Spleen (tissue), 11 donors: ENCODE results near the gene INF2. TPM values are rescaled to one million over a fixed set of nuclear protein-coding genes. Genes with fewer than 3 reads are reported as not detected.

Experiments
- DNase-seq: peaks from one replicate; pipeline ENCODE4 v3.0.0-alpha.2; 2020
- H3K27ac ChIP-seq, 8 donors: fragments of 200-600 bp; sonication (generic) in 7 of 8; 1 replicate in 4 of 8; 2 replicates in 4 of 8; pipeline versions ENCODE4 v1.5.0 to v1.8.0; 2016 to 2021; ENCODE audit warnings: inconsistent platforms in 4 of 8, mild to moderate bottlenecking in 4 of 8, moderate library complexity in 1 of 8
- H3K27me3 ChIP-seq, 7 donors: fragments of 200-600 bp; sonication (generic) in 6 of 7; replicated peaks in 1 of 7; 1 replicate in 4 of 7; 2 replicates in 3 of 7; pipeline versions ENCODE4 v1.5.0 to v1.8.0; 2016 to 2021; ENCODE audit warnings: inconsistent platforms in 3 of 7, mild to moderate bottlenecking in 1 of 7
- H3K36me3 ChIP-seq, 6 donors: fragments of 200-600 bp; sonication (generic) in 5 of 6; 1 replicate in 4 of 6; 2 replicates in 2 of 6; pipeline versions ENCODE4 v1.5.0 to v1.8.0; 2016 to 2021; ENCODE audit warnings: inconsistent platforms in 2 of 6
- H3K4me1 ChIP-seq, 6 donors: fragments of 200-600 bp; sonication (generic) in 5 of 6; 1 replicate in 3 of 6; 2 replicates in 3 of 6; pipeline versions ENCODE4 v1.5.0 to v1.8.0; 2016 to 2021; ENCODE audit warnings: inconsistent platforms in 3 of 6
- H3K4me3 ChIP-seq, 8 donors: fragments of 200-600 bp; sonication (generic) in 7 of 8; 1 replicate in 4 of 8; 2 replicates in 4 of 8; pipeline versions ENCODE4 v1.5.0 to v1.8.0; 2016 to 2021; ENCODE audit warnings: inconsistent platforms in 4 of 8, mild to moderate bottlenecking in 4 of 8, moderate library complexity in 2 of 8
- H3K9me3 ChIP-seq, 8 donors: fragments of 200-600 bp; sonication (generic) in 7 of 8; 1 replicate in 4 of 8; 2 replicates in 4 of 8; pipeline versions ENCODE4 v1.5.0 to v1.8.0; 2016 to 2021; ENCODE audit warnings: inconsistent platforms in 4 of 8
- POLR2A ChIP-seq, 3 donors: fragments of 450-650 bp; IDR thresholded peaks; one replicate each; pipeline ENCODE4 v1.5.1; 2017; ENCODE audit warnings: antibody characterized with exemption in 3 of 3, mild to moderate bottlenecking in 1 of 3
- POLR2AphosphoS5 ChIP-seq, 3 donors: sonication (generic); formaldehyde crosslinking; IDR thresholded peaks; one replicate each; pipeline ENCODE4 v1.5.1; 2017; ENCODE audit warnings: antibody characterized with exemption in 3 of 3
- WGBS, 5 donors: extraction: QIAGEN DNeasy Blood & Tissue Kit in 3 of 5; methylation state at CpG; one replicate each; pipeline versions ENCODE4 v1.1.5 to v1.1.7; 2013 to 2018; 5-methylcytosine and 5-hydroxymethylcytosine counted together
- intact Hi-C: fragments of 100-400 bp; cut with DNase I; formaldehyde crosslinking; loops from one replicate; pipeline ENCODE4 v1.15.0; 2023; ENCODE audit warnings: low total_unique reads
- polyA plus RNA-seq, 3 donors: library from polyadenylated mRNA; stranded (reverse); fragments of 200-250 nt; gene quantifications; one replicate each; pipeline ENCODE4 v1.2.1, GENCODE V29; 2013
- total RNA-seq, 7 donors: library from RNA; depleted of rRNA in 3 of 7; stranded (reverse); fragments of >200 nt in 3 of 7; fragmentation: NEBNext Ultra II Directional in 4 of 7; extraction: Animal tissue kit (Norgen Biotek cat#: 25700) in 4 of 7; gene quantifications; one replicate each; pipeline versions ENCODE4 v1.1.0 to v1.2.1, GENCODE V29; 2016 to 2021
- TF ChIP-seq, protein P1 (sequence below), 11 experiments: fragments of 200-600 bp in 7 of 11; fragments of 450-650 bp in 4 of 11; sonication (generic) in 4 of 11; IDR thresholded peaks in 8 of 11; conservative IDR thresholded peaks in 3 of 11; 1 replicate in 7 of 11; 2 replicates in 4 of 11; pipeline versions ENCODE4 v1.4.0 to v1.8.0; 2016 to 2021; ENCODE audit warnings: antibody characterized with exemption in 11 of 11, inconsistent platforms in 4 of 11, mild to moderate bottlenecking in 1 of 11
- donor health status: healthy with polysubstance abuse.
- donor health status: DM: no; HTN: no; CAD: no; lungs with moderate emphysema.
- donor health status: DM: no; HTN: no; CAD: no.
- donor health status: Bipolar disorder and iron deficiency.
- donor health status: healthy.
- donor health status: DM: no; HTN: no; CAD: no.
- donor health status: DM: yes; HTN: yes; CAD: no.

Gene INF2
- total and polyA plus RNA-seq, 10 donors: 56.6 to 120 (median 98.6) TPM

DNA sequence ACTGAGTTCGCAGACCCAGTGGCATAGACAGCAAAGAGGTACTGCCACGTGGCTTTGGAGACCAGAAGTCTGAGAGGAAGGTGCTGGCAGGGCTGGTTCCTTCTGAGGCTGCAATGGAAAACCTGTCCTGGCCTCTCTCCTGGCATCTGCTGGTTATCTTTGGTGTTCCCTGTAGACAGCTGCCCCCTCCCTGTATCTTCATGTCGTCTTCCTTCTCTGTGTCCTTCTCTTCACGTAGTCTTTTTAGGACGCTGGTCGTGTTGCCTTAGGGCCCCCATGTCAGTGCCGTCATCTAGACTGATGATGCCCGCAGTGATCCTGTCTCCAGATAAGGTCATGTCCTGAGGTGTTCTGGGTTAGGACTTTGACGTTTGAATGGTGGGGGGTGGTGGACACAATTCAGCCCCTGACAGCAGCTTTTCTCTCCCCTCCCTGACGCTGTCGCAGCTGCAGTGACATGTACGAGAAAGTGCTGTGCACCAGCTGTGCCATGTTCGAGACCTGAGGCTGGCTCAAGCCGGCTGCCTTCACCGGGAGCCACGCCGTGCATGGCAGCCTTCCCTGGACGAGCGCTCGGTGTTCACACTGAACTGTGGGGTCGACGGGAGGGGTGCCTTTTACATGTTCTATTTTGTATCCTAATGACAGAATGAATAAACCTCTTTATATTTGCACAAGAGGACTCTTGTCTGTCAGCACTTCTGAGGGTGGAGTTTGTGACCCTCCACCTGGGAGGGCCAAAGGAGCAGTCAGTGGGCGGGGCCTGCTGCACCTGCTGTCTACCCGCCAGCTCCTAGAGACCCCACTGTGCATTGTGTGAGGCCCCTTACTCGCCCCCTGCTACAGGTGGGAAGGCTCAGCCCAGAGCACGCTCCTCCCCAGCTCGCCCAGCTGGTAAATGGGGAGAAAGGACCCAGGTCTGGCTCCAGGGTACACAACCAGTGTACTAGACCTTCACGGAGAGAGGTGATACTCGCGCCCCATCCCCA, 69.9 kb downstream of the INF2 start:
- Histone ChIP-seq H3K27me3 (no peaks in the 10 kb centered on the region), H3K4me3 (no peak overlapping the region), H3K4me1 (peaks cover 9 to 38% (median 21%) of the 10 kb centered on the region in 6 donors), H3K9me3 (no peaks in the 10 kb centered on the region), H3K27ac (no peak overlapping the region), H3K36me3 (peaks cover 0 to 82% (median 57%) of the 10 kb centered on the region in 6 donors)
- WGBS, 5 donors: 88 to 93% (median 91%) methylated on average over 24 to 30 of the region's 30 CpGs
- TF ChIP-seq POLR2AphosphoS5 (IDR thresholded peaks at IDR 0.05): no peak
- TF ChIP-seq, protein P1, sequence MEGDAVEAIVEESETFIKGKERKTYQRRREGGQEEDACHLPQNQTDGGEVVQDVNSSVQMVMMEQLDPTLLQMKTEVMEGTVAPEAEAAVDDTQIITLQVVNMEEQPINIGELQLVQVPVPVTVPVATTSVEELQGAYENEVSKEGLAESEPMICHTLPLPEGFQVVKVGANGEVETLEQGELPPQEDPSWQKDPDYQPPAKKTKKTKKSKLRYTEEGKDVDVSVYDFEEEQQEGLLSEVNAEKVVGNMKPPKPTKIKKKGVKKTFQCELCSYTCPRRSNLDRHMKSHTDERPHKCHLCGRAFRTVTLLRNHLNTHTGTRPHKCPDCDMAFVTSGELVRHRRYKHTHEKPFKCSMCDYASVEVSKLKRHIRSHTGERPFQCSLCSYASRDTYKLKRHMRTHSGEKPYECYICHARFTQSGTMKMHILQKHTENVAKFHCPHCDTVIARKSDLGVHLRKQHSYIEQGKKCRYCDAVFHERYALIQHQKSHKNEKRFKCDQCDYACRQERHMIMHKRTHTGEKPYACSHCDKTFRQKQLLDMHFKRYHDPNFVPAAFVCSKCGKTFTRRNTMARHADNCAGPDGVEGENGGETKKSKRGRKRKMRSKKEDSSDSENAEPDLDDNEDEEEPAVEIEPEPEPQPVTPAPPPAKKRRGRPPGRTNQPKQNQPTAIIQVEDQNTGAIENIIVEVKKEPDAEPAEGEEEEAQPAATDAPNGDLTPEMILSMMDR (IDR thresholded peaks at IDR 0.05 in 8 of 11, conservative IDR thresholded peaks at IDR 0.05 in 3 of 11): no peak
- TF ChIP-seq POLR2A (IDR thresholded peaks at IDR 0.05): no peak
- intact Hi-C loops: no loop called here
- DNase-seq: peak; percentile 73

- Histone ChIP-seq H3K36me3 (peaks cover 0 to 36% (median 12%) of the 10 kb centered on the region in 6 donors), H3K4me3 (no peak overlapping the region), H3K27ac (no peak overlapping the region), H3K27me3 (no peaks in the 10 kb centered on the region), H3K9me3 (peaks cover 0 to 7% (median 0%) of the 10 kb centered on the region in 8 donors), H3K4me1 (peaks cover 13 to 33% (median 25%) of the 10 kb centered on the region in 6 donors)
- 90 to 96% (median 94%) methylated on average over 3 of the region's 3 CpGs for WGBS, 5 donors
- intact Hi-C loops: no loop called here
- no peak for DNase-seq
- no peak for TF ChIP-seq POLR2AphosphoS5 (IDR thresholded peaks at IDR 0.05)
- TF ChIP-seq, protein P1 (IDR thresholded peaks at IDR 0.05 in 8 of 11, conservative IDR thresholded peaks at IDR 0.05 in 3 of 11): no peak
- no peak for TF ChIP-seq POLR2A (IDR thresholded peaks at IDR 0.05)
These were observed 76.1 kb downstream of the INF2 start for GRCh38 chr14:104765517-104765916.

DNA sequence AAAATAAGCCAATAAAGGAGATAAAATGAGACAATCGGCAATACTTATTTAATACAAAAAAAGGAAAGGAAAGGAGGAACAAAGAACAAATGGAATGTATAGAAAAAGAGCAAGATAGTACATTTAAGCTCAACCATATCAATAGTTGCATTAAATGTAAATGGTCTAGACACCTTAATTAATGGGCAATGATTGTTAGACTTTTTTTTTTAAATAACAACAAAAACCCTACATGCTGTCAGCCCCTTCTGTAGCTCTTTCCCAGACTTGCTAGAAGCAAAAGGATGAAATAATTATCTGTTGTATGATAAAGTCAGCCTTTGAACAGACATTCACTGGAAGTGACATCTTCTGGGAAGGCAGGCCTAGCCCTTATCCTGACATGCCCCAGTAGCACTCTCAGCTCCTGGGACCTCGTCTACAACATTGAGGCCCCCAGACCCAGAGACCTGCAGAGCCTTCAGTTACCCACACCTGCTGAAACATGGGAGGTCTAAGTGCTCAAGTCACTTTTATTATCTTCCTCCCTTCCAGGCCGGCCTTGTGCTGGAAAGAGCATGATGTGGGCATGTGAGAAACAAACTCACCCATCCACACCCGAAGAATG, 76.9 kb downstream of the INF2 start:
- no peak overlapping the region for H3K4me3 ChIP-seq
- H3K4me1 ChIP-seq: peaks cover 13 to 33% (median 25%) of the 10 kb centered on the region in 6 donors
- H3K27ac ChIP-seq: peak overlapping the region in 5 of 8 donors; percentile 44 to 74 (median 56)
- intact Hi-C loops: no loop called here
- peaks cover 0 to 11% (median 5%) of the 10 kb centered on the region in 8 donors for H3K9me3 ChIP-seq
- H3K36me3 ChIP-seq: peaks cover 0 to 36% (median 13%) of the 10 kb centered on the region in 6 donors
- no peaks in the 10 kb centered on the region for H3K27me3 ChIP-seq
- TF ChIP-seq POLR2AphosphoS5 (IDR thresholded peaks at IDR 0.05): no peak
- TF ChIP-seq, protein P1 (IDR thresholded peaks at IDR 0.05 in 8 of 11, conservative IDR thresholded peaks at IDR 0.05 in 3 of 11): no peak
- no peak for TF ChIP-seq POLR2A (IDR thresholded peaks at IDR 0.05)
- no peak for DNase-seq
- WGBS, 5 donors: 93 to 98% (median 97%) methylated on average over 4 of the region's 4 CpGs
